CD8-positive, alpha-beta memory T cell (primary cell): ENCODE results near the gene POU3F3. TPM values are rescaled to one million over a fixed set of nuclear protein-coding genes. Genes with fewer than 3 reads are reported as not detected.

Source experiments
- CTCF ChIA-PET: fragments of 350-600 bp; sonication (Branson Sonifier 250); formaldehyde crosslinking; loops from one replicate; lab custom pipeline; 2021; ENCODE audit warnings: antibody characterized with exemption; lab: Charles Lee
- POLR2A ChIA-PET: fragments of 350-600 bp; sonication (Branson Sonifier 250); formaldehyde crosslinking; loops from one replicate; lab custom pipeline; 2021; ENCODE audit warnings: antibody characterized with exemption; lab: Charles Lee
- DNase-seq, 5 donors: peaks; one replicate each; pipeline versions ENCODE4 v3.0.0 to v3.0.0-alpha.2; 2020 to 2022; ENCODE audit warnings: mixed read lengths in 1 of 5
- H3K27ac ChIP-seq: one replicate; pipeline ENCODE4 v1.7.0; 2013; ENCODE audit warnings: low read depth, mild to moderate bottlenecking, low read length, moderate library complexity
- H3K27me3 ChIP-seq: 2 replicates; pipeline ENCODE4 v1.7.0; 2013; ENCODE audit warnings: low read length, mild to moderate bottlenecking; ENCODE audit not compliant: insufficient read depth, poor library complexity, severe bottlenecking
- H3K36me3 ChIP-seq: 2 replicates; pipeline ENCODE4 v1.7.0; 2013; ENCODE audit warnings: mild to moderate bottlenecking, low read length, moderate library complexity; ENCODE audit not compliant: insufficient read depth
- H3K4me1 ChIP-seq: 2 replicates; pipeline ENCODE4 v1.7.0; 2013; ENCODE audit warnings: mild to moderate bottlenecking, low read length, moderate library complexity; ENCODE audit not compliant: insufficient read depth
- H3K4me3 ChIP-seq: 2 replicates; pipeline ENCODE4 v1.7.0; 2013; ENCODE audit warnings: mild to moderate bottlenecking, low read length
- H3K9me3 ChIP-seq: 2 replicates; pipeline ENCODE4 v1.7.0; 2013; ENCODE audit warnings: mild to moderate bottlenecking, low read length
- H3K27ac Mint-ChIP-seq, 8 donors: one replicate each; pipeline ENCODE4 v1.8.0; 2020 to 2021; ENCODE audit warnings: mixed read lengths in 8 of 8, mild to moderate bottlenecking in 6 of 8, inconsistent platforms in 3 of 8, moderate library complexity in 3 of 8
- H3K27me3 Mint-ChIP-seq, 2 donors: one replicate each; pipeline ENCODE4 v1.8.0; 2020 to 2021; ENCODE audit warnings: mixed read lengths in 2 of 2, mild to moderate bottlenecking in 1 of 2, moderate library complexity in 1 of 2
- H3K36me3 Mint-ChIP-seq, 3 donors: one replicate each; pipeline ENCODE4 v1.8.0; 2020 to 2021; ENCODE audit warnings: mixed read lengths in 3 of 3, inconsistent platforms in 1 of 3, mild to moderate bottlenecking in 1 of 3
- H3K4me1 Mint-ChIP-seq, 3 donors: one replicate each; pipeline ENCODE4 v1.8.0; 2020 to 2021; ENCODE audit warnings: mixed read lengths in 3 of 3, inconsistent platforms in 1 of 3, mild to moderate bottlenecking in 1 of 3
- H3K4me3 Mint-ChIP-seq, 7 donors: one replicate each; pipeline ENCODE4 v1.8.0; 2020 to 2021; ENCODE audit warnings: mixed read lengths in 7 of 7, mild to moderate bottlenecking in 6 of 7, moderate library complexity in 4 of 7, inconsistent platforms in 2 of 7
- H3K9me3 Mint-ChIP-seq, 5 donors: one replicate each; pipeline ENCODE4 v1.8.0; 2020 to 2022; ENCODE audit warnings: mixed read lengths in 5 of 5, mild to moderate bottlenecking in 3 of 5, moderate library complexity in 2 of 5, inconsistent platforms in 1 of 5
- polyA plus RNA-seq: library from polyadenylated mRNA; unstranded; fragments of 300-500 nt; fragmentation: Illumina TruSeq; gene quantifications from one replicate; pipeline ENCODE4 v1.2.3, GENCODE V29; 2021
- total RNA-seq, 2 experiments: library from RNA; stranded (reverse); gene quantifications; one replicate each; pipeline ENCODE4 v1.2.3, GENCODE V29; 2021

The POU3F3 gene
- total and polyA plus RNA-seq, 3 experiments from 2014 or later = not detected

- H3K4me3 ChIP-seq = no peak overlapping the region
Observed at GRCh38 chr2:104872866-104873688, 19.2 kb downstream of the POU3F3 start.

DNA sequence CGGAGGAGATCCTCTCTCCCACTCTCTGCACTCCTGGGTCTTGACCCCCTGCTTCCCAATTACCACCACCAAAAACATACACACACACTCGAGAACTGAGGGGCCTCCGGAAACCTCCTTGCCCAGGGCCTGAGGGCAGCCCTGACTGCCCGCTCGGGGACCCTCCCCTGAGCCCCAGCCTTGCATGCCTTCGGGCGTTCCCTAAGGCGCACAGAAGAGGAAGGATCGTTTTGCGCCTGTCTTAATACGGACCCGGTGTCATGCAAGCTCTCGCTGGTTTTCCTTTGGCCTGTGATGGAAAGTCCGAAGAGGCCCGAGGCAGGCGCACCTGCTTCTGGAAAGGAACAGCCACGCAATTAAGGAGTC lies 19.8 kb downstream of the POU3F3 start:
- Histone ChIP-seq H3K36me3 (no peaks in the 10 kb centered on the region), H3K9me3 (no peaks in the 10 kb centered on the region), H3K27me3 (no peaks in the 10 kb centered on the region), H3K27ac (no peak overlapping the region), H3K4me1 (no peaks in the 10 kb centered on the region), H3K4me3 (no peak overlapping the region)
- ChIA-PET CTCF (no interaction called here), POLR2A (no interaction called here)
- Mint-ChIP-seq H3K27ac (no peak overlapping the region), H3K4me1 (peaks cover 2 to 13% (median 8%) of the 10 kb centered on the region in 3 donors), H3K4me3 (no peak overlapping the region), H3K36me3 (no peaks in the 10 kb centered on the region), H3K27me3 (peaks cover 38 to 80% of the 10 kb centered on the region in 2 donors), H3K9me3 (no peaks in the 10 kb centered on the region)
- DNase-seq = no peak

More at GRCh38 chr2:104872866-104873688, 19.2 kb downstream of the POU3F3 start:
- Histone ChIP-seq H3K27me3 (peaks cover 3% of the 10 kb centered on the region), H3K9me3 (no peaks in the 10 kb centered on the region), H3K27ac (no peak overlapping the region), H3K36me3 (no peaks in the 10 kb centered on the region), H3K4me1 (no peaks in the 10 kb centered on the region)
- POLR2A ChIA-PET = no interaction called here
- H3K36me3 Mint-ChIP-seq = no peaks in the 10 kb centered on the region
- peaks cover 0 to 2% (median 0%) of the 10 kb centered on the region in 5 donors for H3K9me3 Mint-ChIP-seq
- H3K4me3 Mint-ChIP-seq = peak overlapping the region in 3 of 7 donors; percentile 41 to 54 (median 52)
- no peak overlapping the region for H3K27ac Mint-ChIP-seq
- CTCF ChIA-PET = no interaction called here
- DNase-seq = no peak
- peaks cover 43 to 83% of the 10 kb centered on the region in 2 donors for H3K27me3 Mint-ChIP-seq
- H3K4me1 Mint-ChIP-seq = peaks cover 2 to 13% (median 8%) of the 10 kb centered on the region in 3 donors

- no peak overlapping the region for H3K4me3 Mint-ChIP-seq
- H3K36me3 ChIP-seq = no peaks in the 10 kb centered on the region
- no peak overlapping the region for H3K27ac Mint-ChIP-seq
- H3K9me3 ChIP-seq = no peaks in the 10 kb centered on the region
- no peak overlapping the region for H3K27ac ChIP-seq
- no peak overlapping the region for H3K4me3 ChIP-seq
- peaks cover 33 to 79% of the 10 kb centered on the region in 2 donors for H3K27me3 Mint-ChIP-seq
- no peaks in the 10 kb centered on the region for H3K27me3 ChIP-seq
- no peaks in the 10 kb centered on the region for H3K4me1 ChIP-seq
- ChIA-PET POLR2A (no interaction called here), CTCF (no interaction called here)
- DNase-seq = no peak
- H3K36me3 Mint-ChIP-seq = no peaks in the 10 kb centered on the region
- no peaks in the 10 kb centered on the region for H3K9me3 Mint-ChIP-seq
- H3K4me1 Mint-ChIP-seq = peaks cover 2 to 13% (median 8%) of the 10 kb centered on the region in 3 donors
Observed at GRCh38 chr2:104874230-104874629, 20.3 kb downstream of the POU3F3 start.

- Histone ChIP-seq H3K4me3 (no peak overlapping the region), H3K4me1 (no peaks in the 10 kb centered on the region), H3K27me3 (no peaks in the 10 kb centered on the region), H3K36me3 (no peaks in the 10 kb centered on the region), H3K9me3 (no peaks in the 10 kb centered on the region), H3K27ac (no peak overlapping the region)
- DNase-seq = no peak
- ChIA-PET POLR2A (no interaction called here), CTCF (no interaction called here)
- Mint-ChIP-seq H3K4me3 (no peak overlapping the region), H3K36me3 (no peaks in the 10 kb centered on the region), H3K27me3 (peaks cover 30 to 79% of the 10 kb centered on the region in 2 donors), H3K9me3 (no peaks in the 10 kb centered on the region), H3K27ac (no peak overlapping the region), H3K4me1 (peaks cover 2 to 13% (median 8%) of the 10 kb centered on the region in 3 donors)
Observed at GRCh38 chr2:104875262-104875661, 21.3 kb downstream of the POU3F3 start.

DNA sequence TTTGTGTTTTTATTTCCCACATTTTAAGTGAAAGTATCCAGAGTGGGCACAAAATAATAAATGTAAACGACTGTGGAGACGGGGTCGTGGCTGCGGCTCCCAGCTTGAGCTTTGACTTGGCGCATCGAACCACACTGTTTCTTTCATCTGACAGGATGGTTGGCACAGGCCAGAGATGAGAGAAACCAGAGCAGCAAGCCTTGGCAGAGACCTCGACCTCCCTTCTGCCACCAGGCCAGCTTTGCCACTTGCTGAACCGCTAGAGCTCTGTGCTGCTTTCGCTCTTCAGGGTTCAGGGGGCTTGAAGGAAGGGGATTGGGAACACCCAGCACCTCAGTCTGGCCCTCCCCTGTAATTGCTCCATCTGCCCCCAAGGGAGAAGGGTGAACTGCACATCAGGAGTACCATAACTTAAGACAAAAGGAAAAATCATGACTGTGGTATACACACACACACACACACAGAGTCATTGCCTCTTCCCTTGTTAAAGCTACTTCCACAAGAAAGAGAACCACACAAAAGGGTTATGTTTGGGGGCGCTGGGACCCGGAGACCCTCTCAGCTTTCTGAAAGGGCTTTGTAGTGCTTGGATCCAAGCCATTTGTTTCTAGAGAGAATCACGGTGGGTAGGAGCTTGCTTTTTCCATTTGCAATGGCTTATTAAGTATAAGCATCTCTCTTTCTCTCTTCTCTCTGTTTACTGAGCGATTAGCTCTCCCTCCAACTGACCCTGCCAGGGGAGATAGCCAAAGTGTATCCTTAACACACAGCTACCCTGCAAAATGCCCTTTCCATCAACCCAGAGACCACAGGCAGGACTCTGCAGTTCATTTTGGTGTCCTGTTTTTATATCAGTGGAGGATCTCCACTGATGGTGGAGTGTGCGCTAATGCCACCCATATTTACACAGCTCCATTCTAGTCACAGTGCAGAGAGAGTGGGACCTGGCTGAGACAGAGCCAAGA lies 23.0 kb downstream of the POU3F3 start:
- ChIA-PET POLR2A (no interaction called here), CTCF (no interaction called here)
- H3K27me3 Mint-ChIP-seq = peaks cover 24 to 77% of the 10 kb centered on the region in 2 donors
- H3K9me3 Mint-ChIP-seq = no peaks in the 10 kb centered on the region
- no peaks in the 10 kb centered on the region for H3K36me3 ChIP-seq
- H3K4me1 Mint-ChIP-seq = peaks cover 2 to 8% (median 3%) of the 10 kb centered on the region in 3 donors
- H3K27me3 ChIP-seq = no peaks in the 10 kb centered on the region
- no peaks in the 10 kb centered on the region for H3K9me3 ChIP-seq
- DNase-seq = no peak
- no peaks in the 10 kb centered on the region for H3K4me1 ChIP-seq
- H3K36me3 Mint-ChIP-seq = no peaks in the 10 kb centered on the region
- H3K4me3 ChIP-seq = no peak overlapping the region
- no peak overlapping the region for H3K27ac Mint-ChIP-seq
- no peak overlapping the region for H3K4me3 Mint-ChIP-seq
- H3K27ac ChIP-seq = no peak overlapping the region

- no peak overlapping the region for H3K27ac ChIP-seq
Observed at GRCh38 chr2:104878863-104879512, 25.1 kb downstream of the POU3F3 start.

GRCh38 chr2:104880076-104880475 lies 26.2 kb downstream of the POU3F3 start:
- no peaks in the 10 kb centered on the region for H3K36me3 ChIP-seq
- POLR2A ChIA-PET = no interaction called here
- H3K27me3 ChIP-seq = no peaks in the 10 kb centered on the region
- H3K4me3 ChIP-seq = no peak overlapping the region
- no peaks in the 10 kb centered on the region for H3K4me1 ChIP-seq
- no peaks in the 10 kb centered on the region for H3K4me1 Mint-ChIP-seq
- H3K9me3 ChIP-seq = no peaks in the 10 kb centered on the region
- CTCF ChIA-PET = no interaction called here
- no peak overlapping the region for H3K27ac Mint-ChIP-seq
- H3K4me3 Mint-ChIP-seq = no peak overlapping the region
- H3K9me3 Mint-ChIP-seq = peaks cover 0 to 4% (median 0%) of the 10 kb centered on the region in 5 donors
- peaks cover 10 to 68% of the 10 kb centered on the region in 2 donors for H3K27me3 Mint-ChIP-seq
- no peak overlapping the region for H3K27ac ChIP-seq
- H3K36me3 Mint-ChIP-seq = no peaks in the 10 kb centered on the region
- DNase-seq = no peak

More at GRCh38 chr2:104878863-104879512, 25.1 kb downstream of the POU3F3 start:
- H3K4me1 Mint-ChIP-seq = no peaks in the 10 kb centered on the region
- Histone ChIP-seq H3K36me3 (no peaks in the 10 kb centered on the region), H3K9me3 (no peaks in the 10 kb centered on the region), H3K4me1 (no peaks in the 10 kb centered on the region), H3K27me3 (no peaks in the 10 kb centered on the region), H3K4me3 (no peak overlapping the region)
- peaks cover 16 to 72% of the 10 kb centered on the region in 2 donors for H3K27me3 Mint-ChIP-seq
- no peaks in the 10 kb centered on the region for H3K36me3 Mint-ChIP-seq
- CTCF ChIA-PET = no interaction called here
- peaks cover 0 to 2% (median 0%) of the 10 kb centered on the region in 5 donors for H3K9me3 Mint-ChIP-seq
- POLR2A ChIA-PET = no interaction called here
- no peak overlapping the region for H3K27ac Mint-ChIP-seq
- H3K4me3 Mint-ChIP-seq = no peak overlapping the region
- DNase-seq = no peak
